DLD1 (cell line): Measurements from ENCODE around the gene C15orf39.
"Not testable (repeated sequence)": the region's sequence is repeated elsewhere in the genome, so short reads cannot be mapped to it uniquely, and the experiment has no call there.

ENCODE experiments used
- in situ Hi-C: cut with HindIII; loops from 2 replicates; pipeline ENCODE4 v1.10.0; 2017; ENCODE audit warnings: low sequenced_read_pairs

Gene C15orf39

DNA sequence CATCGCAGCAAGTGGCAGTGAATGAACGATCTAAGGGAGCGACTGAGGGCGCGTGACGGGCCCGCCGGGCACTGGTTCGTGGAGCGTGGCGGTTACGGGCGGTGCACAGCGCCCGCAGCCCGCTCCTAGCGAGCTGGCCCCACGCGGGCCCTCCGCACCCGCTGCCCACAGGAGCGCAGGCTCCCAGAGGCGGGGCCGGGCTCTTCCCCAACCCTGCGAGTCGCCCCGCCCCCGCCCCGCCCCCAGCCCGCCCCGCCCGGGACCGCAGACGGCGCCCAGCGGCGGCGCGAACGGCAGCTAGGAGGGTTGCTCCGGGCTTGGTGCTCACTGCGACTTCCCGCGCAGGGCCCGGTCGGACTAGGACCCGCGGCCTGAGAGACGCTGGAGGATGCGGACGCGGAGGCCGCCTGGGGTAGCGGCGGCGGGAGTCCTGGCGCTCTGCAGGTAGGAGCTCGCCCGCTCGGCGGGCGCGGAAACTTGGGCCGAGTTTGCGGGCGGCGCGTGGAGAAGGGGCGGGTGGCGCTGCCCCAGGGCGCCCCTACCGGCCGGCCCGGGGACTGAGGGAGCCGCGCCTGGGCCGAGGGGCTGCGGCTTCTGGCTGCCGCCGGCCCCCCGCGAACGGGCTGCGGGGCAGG is at the start of gene C15orf39:
TSS of gene C15orf39 (plus strand) at position 267 of the 635 bp plus-strand sequence. CDS start 4,167 bp downstream, outside the sequence.
- in situ Hi-C loops, result no loop called here

GRCh38 chr15:75152382-75153079 is 49.2 kb upstream of the C15orf39 start:
- in situ Hi-C loops, result no loop called here

GRCh38 chr15:75153087-75153486 is 48.6 kb upstream of the C15orf39 start:
- in situ Hi-C loops, result no loop called here

DNA sequence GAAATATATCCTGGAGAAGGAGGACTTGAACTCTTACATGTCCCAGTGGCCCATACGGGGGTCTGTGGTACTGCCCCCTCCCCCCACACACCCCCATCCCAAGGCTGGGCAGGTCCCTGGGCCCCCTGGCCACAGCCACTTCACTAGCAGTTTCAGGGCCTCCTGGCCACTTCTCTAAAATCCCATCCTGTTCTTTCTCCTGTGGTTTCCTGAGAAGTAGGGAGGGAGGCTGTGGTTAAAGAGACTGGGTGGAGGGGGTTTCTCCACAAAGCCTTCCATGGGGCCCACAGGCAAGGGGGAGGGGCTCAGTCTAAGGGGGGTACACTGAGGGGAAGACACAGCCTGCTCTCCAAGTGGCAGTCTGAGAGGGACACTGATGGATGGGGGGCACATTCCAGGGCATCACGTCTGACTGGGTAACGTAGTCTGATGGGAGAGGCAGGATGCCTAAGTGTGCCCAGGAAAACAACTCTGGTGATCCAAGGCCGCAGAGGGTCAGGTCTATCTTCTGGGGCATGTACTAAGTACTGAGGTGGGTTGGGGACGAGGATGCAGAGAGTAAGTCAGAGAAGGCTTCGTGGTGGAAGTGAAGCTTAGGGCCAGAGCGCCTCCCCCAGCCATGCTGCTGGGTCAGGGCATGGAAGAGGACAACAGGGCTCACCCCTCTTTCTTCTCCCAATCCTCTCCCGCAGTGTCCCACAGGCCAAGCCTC is 48.0 kb upstream of the C15orf39 start:
- in situ Hi-C loops, result no loop called here

DNA sequence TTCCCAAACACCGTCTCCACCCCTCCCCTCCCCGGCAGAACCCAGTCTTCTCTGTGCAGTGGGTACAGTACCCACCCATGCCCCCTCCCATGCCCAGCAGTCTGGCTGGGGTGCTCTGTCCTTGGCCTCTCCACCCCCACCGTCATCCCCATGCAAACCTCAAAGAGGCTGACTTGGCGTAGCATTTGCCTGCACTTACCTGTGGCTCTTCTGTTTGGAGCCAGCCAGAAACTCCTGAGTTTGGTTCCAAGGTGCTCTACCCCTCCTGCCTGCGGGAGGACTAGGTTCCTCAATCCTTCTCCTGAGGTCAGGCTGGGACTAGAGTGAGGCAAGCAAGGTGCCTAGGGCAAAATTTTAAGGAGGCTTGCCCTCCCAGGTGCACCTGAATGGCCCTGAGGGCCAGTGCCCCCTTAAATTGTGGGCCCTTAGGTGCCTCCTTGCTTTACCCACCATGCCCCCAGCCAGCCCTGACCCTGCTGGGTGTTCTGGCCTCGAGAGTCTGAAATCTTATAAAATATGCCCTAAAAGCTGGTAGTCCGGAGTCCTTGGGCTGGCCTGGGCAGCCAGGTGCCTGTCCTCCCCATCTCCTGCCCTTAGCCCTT is 47.1 kb upstream of the C15orf39 start:
- in situ Hi-C loops, result no loop called here

- in situ Hi-C loops, result no loop called here
These were observed 45.1 kb upstream of the C15orf39 start for GRCh38 chr15:75156326-75157215.

DNA sequence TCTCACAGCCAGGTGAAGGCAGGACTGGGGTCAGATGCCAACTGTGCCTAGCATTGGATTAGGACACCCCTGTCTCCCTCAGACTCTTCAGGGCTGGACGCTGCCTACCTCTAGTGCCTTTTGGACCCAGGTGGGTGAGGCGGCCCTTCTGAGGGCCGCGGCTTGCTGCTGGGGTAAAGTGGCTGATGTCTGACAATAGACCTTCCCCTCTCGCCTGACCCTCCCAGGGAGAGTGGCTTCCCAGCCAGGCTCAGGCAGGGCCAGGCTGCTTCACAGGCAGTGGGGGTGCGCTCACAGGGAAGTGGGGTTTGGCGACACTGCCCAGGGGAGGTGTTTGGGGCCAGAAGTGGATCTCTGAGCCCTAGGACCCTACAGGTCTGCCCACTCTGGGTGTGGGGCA is 43.3 kb upstream of the C15orf39 start:
- in situ Hi-C loops, result no loop called here

DNA sequence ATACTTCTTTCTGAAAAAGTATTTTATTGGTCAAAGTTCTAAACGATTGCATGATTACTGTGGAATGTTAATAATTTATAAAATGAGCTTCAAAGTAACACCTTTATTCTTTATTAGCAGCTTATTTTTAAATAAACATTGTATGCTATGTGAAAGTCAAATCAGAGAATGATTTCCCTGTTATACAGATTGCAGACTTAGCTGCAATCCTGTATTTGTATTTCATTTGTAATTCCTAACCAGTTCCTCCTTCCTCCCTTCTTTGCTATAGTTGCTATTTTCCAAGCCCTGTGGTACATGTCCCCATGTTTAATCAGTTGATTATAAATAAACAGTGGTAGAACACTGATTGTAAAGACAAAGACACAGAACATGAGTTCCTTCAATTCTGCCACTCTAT is 42.4 kb upstream of the C15orf39 start:
- in situ Hi-C loops, result no loop called here

DNA sequence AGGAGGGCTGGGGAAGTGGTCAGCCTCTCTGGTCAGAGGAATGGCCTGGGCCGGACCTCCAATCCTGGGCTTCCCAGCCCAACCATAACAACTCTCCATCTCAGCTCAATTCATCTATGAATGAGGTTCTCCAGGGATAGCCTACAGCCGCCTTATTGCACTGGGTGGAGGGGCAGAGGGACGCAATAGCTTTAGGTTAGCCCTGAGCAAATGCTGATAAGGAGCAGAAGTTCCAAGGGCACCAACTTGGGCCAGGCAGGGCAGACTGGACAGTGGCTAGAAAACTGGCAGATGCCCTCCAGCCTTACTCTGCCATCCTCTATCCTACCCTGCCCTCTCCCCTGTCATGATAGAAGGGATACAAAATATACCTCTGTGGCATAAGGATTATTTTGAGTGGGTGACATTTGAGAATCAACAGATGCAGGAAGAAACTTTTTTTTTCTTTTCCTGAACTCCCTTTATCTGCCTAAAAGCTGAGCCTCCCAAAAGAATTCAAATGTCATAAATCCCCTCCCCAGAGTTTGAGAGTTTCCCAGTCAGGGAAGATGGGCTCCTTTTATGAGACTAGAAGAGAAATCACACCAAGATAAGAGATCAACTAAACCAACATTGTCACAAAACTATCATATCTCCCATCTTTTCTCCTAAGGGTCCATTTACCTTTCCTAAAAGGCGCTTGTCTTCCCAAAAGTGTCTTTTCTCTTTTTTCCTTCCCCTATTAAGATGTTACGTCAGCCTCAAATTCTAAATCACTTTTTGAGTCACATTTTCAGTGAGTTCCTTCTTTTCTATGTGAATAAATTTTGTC is 40.4 kb upstream of the C15orf39 start:
- in situ Hi-C loops, result no loop called here

- in situ Hi-C loops, result no loop called here
These were observed 39.7 kb upstream of the C15orf39 start for GRCh38 chr15:75161917-75162414.

DNA sequence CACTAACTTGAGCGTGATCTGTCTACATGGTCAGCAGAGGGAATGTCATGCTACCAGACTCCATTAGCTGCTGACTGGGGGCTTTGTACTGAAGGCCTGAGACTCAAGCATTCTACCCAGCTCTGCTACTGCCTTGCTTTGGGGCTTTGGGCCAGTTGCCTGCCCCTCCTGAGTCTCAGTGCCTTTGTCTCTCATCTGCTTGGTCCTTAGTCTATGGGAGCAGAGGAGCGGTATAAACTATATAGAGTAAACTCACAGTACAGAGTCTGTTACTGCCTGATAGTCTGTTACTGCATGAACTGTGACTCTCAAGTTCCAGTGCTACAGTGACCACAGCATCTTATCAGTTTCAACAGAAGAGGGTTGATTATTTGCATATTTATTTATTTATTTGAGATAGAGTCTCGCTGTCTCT is 38.5 kb upstream of the C15orf39 start:
- in situ Hi-C loops, result no loop called here

DNA sequence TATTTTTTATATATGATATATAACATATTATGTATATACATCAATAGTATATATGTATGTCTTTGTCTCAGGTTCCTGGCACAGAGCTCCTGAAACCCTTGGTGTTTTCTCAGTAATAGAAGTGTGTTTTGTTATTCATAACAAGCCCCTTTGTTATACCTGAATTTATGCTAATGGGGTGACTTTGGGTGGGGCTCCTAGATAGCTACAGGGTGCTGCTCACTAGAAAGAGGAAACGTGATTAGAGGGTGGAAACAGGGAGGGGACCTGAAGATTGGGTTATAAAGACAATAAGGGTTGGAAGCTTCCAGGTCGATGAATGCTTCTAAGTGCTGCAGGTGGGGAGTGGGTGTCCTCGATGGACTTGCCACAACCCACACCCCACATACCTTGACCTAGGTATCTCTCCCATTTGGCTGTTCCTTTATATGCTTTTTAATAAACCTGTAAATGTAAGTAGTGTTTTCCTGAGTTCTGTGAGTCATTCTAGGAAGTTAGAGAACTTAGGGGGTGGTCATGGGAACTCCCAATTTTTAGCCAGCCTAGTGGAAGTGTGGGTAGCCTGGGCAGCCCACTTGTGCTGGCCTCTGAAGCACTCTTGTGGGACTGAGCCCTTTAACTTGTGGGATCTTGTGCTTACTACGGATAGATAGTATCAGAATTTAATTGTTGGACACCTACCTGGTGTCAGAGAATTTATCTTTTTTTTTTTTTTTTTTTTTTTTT is 36.9 kb upstream of the C15orf39 start:
- in situ Hi-C loops, result no loop called here

DNA sequence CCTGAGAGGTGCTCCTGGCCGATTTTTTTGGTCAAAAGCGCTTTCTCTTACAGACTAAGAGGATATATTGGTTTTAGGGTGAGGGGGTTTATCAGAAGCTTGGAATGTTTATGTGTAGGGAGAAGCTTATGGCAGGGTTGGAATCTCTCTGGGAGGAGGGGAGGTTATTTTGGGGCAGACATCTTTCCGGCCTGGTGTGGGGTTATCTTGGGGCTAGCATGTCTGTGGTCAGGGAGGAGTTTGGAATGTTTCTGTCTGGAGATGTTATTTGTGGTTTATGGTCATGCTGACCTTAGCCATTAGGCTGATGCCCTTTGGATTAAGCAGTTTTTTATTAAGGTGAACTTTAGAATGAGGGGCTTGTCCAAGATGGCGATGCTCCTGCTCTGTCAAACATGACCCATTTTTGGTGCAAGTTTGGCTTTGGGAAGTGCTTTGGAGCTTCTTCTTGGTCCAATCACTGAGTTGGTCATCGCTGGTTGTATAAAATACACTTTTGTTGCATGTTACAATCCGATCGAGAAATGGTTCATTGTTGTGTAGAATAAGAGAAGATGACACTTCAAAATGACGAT is 35.1 kb upstream of the C15orf39 start:
- in situ Hi-C loops, result not testable (repeated sequence)

DNA sequence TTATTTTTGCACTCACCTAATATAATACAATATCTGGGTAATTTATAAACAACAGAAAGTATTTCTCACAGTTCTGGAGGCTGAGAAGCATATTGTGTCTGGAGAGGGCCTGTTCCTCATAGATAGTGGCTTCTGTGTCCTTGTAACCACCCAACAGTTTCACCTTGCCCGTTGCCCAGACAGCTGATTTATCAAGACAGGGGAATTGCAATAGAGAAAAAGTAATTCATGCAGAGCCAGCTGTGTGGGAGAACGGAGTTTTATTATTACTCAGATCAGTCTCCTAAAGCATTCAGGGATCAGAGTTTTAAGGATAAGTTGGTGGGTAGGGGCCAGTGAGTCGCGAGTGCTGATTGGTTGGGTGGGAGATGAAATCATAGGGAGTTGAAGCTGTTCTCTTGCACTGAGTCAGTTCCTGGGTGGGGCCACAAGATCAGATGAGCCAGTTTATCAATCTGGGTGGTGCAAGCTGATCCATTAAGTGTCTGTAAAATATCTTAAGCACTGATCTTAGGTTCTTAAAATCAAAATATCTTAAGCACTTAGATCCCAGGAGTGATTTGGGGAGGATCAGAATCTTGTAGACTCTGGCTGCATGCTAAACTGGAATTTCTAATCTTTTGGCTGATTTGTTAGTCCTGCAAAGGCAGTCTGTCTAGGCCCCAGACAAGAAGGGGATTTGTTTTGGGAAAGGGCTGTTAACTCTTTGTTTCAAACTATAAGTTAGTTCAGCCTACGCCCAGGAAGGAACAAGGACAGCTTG is 33.9 kb upstream of the C15orf39 start:
- in situ Hi-C loops, result no loop called here

DNA sequence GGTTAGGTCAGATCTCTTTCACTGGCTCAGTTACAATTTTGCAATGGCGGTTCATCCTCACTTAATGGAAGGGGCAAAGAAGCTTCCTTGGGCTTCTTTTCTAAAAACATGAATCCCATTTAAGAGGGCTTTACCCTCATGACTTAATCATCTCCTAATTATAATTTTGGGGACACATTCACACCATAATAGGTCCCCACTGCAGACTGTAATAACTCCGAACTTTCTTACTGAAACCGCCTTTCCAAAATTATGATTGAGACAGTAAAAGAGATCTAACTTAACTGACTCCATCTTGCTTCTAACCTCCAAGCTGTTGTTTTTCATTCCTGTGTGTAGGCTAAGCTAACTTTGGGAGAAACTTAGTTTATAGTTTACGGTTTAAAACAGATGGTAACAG is 33.3 kb upstream of the C15orf39 start:
- in situ Hi-C loops, result no loop called here

DNA sequence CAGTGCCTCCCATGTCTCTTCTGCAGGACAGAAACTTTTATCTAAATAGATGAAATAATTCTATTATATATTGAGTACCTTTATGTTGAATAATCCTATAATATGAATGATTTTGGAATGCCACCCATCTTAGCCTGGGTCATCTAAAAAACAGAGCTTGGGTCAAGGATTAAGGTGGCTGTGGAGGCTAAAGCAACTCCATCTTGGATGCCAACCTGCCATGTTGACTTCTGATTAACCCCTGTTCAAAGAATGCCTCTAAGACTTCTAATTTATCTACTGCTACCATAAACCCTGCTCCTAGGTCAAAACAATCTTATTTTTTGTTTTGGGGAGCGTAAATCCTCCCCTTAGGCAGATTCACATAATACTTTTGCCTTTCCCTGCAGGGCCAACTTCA is 31.5 kb upstream of the C15orf39 start:
- in situ Hi-C loops, result no loop called here

- in situ Hi-C loops, result no loop called here
These were observed 30.9 kb upstream of the C15orf39 start for GRCh38 chr15:75170711-75171341.
